Stimulated activated naive CD4-positive, alpha-beta T cell (primary cell): Measurements from ENCODE around the gene AMOTL2.

Source experiments
- DNase-seq, 6 experiments: peaks; one replicate each; lab custom pipeline; 2025; lab: John Stamatoyannopoulos, UW

The AMOTL2 gene

GRCh38 chr3:134353171-134353825 is 20.9 kb downstream of the AMOTL2 start:
- DNase-seq, result no peak

- DNase-seq, result no peak
Observed at GRCh38 chr3:134352031-134352671, 22.1 kb downstream of the AMOTL2 start.

GRCh38 chr3:134351427-134351826 is 22.8 kb downstream of the AMOTL2 start:
- DNase-seq, result no peak

GRCh38 chr3:134350861-134351311 is 23.4 kb downstream of the AMOTL2 start:
- no peak for DNase-seq

GRCh38 chr3:134350266-134350665 is 24.0 kb downstream of the AMOTL2 start:
- no peak for DNase-seq

GRCh38 chr3:134348524-134348923 is 25.7 kb downstream of the AMOTL2 start:
- no peak for DNase-seq

- DNase-seq, result no peak
Observed at GRCh38 chr3:134347551-134347950, 26.7 kb downstream of the AMOTL2 start.

- no peak for DNase-seq
Observed at GRCh38 chr3:134346744-134347143, 27.5 kb downstream of the AMOTL2 start.

GRCh38 chr3:134345202-134345601 is 29.0 kb downstream of the AMOTL2 start:
- DNase-seq, result no peak

GRCh38 chr3:134344560-134344959 is 29.7 kb downstream of the AMOTL2 start:
- no peak for DNase-seq

- DNase-seq, result no peak
Observed at GRCh38 chr3:134342259-134342658, 32.0 kb downstream of the AMOTL2 start.

GRCh38 chr3:134341389-134341788 is 32.9 kb downstream of the AMOTL2 start:
- no peak for DNase-seq

- no peak for DNase-seq
Observed at GRCh38 chr3:134340982-134341365, 33.3 kb downstream of the AMOTL2 start.

- DNase-seq, result no peak
Observed at GRCh38 chr3:134340362-134340981, 33.8 kb downstream of the AMOTL2 start.

GRCh38 chr3:134339913-134340312 is 34.3 kb downstream of the AMOTL2 start:
- no peak for DNase-seq

- no peak for DNase-seq
Observed at GRCh38 chr3:134339331-134339730, 34.9 kb downstream of the AMOTL2 start.

- DNase-seq, result no peak
Observed at GRCh38 chr3:134338516-134339261, 35.6 kb downstream of the AMOTL2 start.

- no peak for DNase-seq
Observed at GRCh38 chr3:134338201-134338512, 36.1 kb downstream of the AMOTL2 start.

GRCh38 chr3:134337511-134338200 is 36.6 kb downstream of the AMOTL2 start:
- no peak for DNase-seq

GRCh38 chr3:134337071-134337482 is 37.2 kb downstream of the AMOTL2 start:
- DNase-seq, result no peak

- DNase-seq, result no peak
Observed at GRCh38 chr3:134336587-134336986, 37.7 kb downstream of the AMOTL2 start.

GRCh38 chr3:134334901-134335280 is 39.4 kb downstream of the AMOTL2 start:
- no peak for DNase-seq
